ENCODE results near the gene PCBP4. TPM values are rescaled to one million over a fixed set of nuclear protein-coding genes. Genes with fewer than 3 reads are reported as not detected.

The PCBP4 gene
- total and polyA plus RNA-seq, 2 experiments from 2014 or later: 114 to 226 TPM

GRCh38 chr3:51955175-51955892 is 11.9 kb downstream of the PCBP4 start, which contains the start of gene GPR62:
Gene GPR62 (plus strand): TSS chr3:51955381. CDS start chr3:51955653, 272 bp downstream.
- no peak within 1 kb of the TSS for H3K27ac ChIP-seq
- peaks cover 24% of the 10 kb centered on the region for H3K27me3 ChIP-seq
- H3K9me3 ChIP-seq (ENCODE audit: low read depth): no peaks in the 10 kb centered on the region
- H3K4me1 ChIP-seq (ENCODE audit: low read depth): peaks cover 13% of the 10 kb centered on the region
- no peak for TF ChIP-seq CTCF (IDR thresholded peaks at IDR 0.05; ENCODE audit: low read depth, low read length)
- no peak within 1 kb of the TSS for H3K4me3 ChIP-seq
- no peak for DNase-seq (ENCODE audit: low read depth in 1 of 2, low spot score in 1 of 2)
- H3K36me3 ChIP-seq: no peaks in the 10 kb centered on the region

- Histone ChIP-seq H3K27me3 (peaks cover 24% of the 10 kb centered on the region), H3K36me3 (no peaks in the 10 kb centered on the region), H3K4me1 (ENCODE audit: low read depth) (peaks cover 13% of the 10 kb centered on the region), H3K9me3 (ENCODE audit: low read depth) (no peaks in the 10 kb centered on the region), H3K4me3 (no peak overlapping the region), H3K27ac (no peak overlapping the region)
- no peak for DNase-seq (ENCODE audit: low read depth in 1 of 2, low spot score in 1 of 2)
- no peak for TF ChIP-seq CTCF (IDR thresholded peaks at IDR 0.05; ENCODE audit: low read depth, low read length)
These were observed 12.5 kb downstream of the PCBP4 start for GRCh38 chr3:51954713-51955112.

GRCh38 chr3:51954105-51954504 is 13.1 kb downstream of the PCBP4 start:
- no peak for DNase-seq (ENCODE audit: low read depth in 1 of 2, low spot score in 1 of 2)
- TF ChIP-seq CTCF (IDR thresholded peaks at IDR 0.05; ENCODE audit: low read depth, low read length): no peak
- Histone ChIP-seq H3K4me3 (no peak overlapping the region), H3K27ac (no peak overlapping the region), H3K27me3 (peaks cover 24% of the 10 kb centered on the region), H3K36me3 (no peaks in the 10 kb centered on the region), H3K9me3 (ENCODE audit: low read depth) (no peaks in the 10 kb centered on the region), H3K4me1 (ENCODE audit: low read depth) (peaks cover 13% of the 10 kb centered on the region)

GRCh38 chr3:51953445-51953844 is 13.8 kb downstream of the PCBP4 start:
- no peak overlapping the region for H3K27ac ChIP-seq
- peaks cover 24% of the 10 kb centered on the region for H3K27me3 ChIP-seq
- no peak for TF ChIP-seq CTCF (IDR thresholded peaks at IDR 0.05; ENCODE audit: low read depth, low read length)
- peaks cover 13% of the 10 kb centered on the region for H3K4me1 ChIP-seq (ENCODE audit: low read depth)
- H3K36me3 ChIP-seq: no peaks in the 10 kb centered on the region
- no peaks in the 10 kb centered on the region for H3K9me3 ChIP-seq (ENCODE audit: low read depth)
- DNase-seq (ENCODE audit: low read depth in 1 of 2, low spot score in 1 of 2): peak in 1 of 2 donors; percentile 71
- no peak overlapping the region for H3K4me3 ChIP-seq

GRCh38 chr3:51950899-51951298 is 16.4 kb downstream of the PCBP4 start:
- no peak for DNase-seq (ENCODE audit: low read depth in 1 of 2, low spot score in 1 of 2)
- H3K27ac ChIP-seq: no peak overlapping the region
- peaks cover 7% of the 10 kb centered on the region for H3K4me1 ChIP-seq (ENCODE audit: low read depth)
- H3K9me3 ChIP-seq (ENCODE audit: low read depth): no peaks in the 10 kb centered on the region
- H3K4me3 ChIP-seq: no peak overlapping the region
- H3K27me3 ChIP-seq: peaks cover 24% of the 10 kb centered on the region
- TF ChIP-seq CTCF (IDR thresholded peaks at IDR 0.05; ENCODE audit: low read depth, low read length): no peak
- no peaks in the 10 kb centered on the region for H3K36me3 ChIP-seq

Data from cardiac muscle cell (in vitro differentiated cells and primary cell).